GM13976 (cell line): Measurements from ENCODE around the gene ROPN1B.

Experiments
- DNase-seq: peaks from one replicate; pipeline ENCODE4 v3.0.0; 2012; ENCODE audit warnings: low spot score
- CTCF ChIP-seq: IDR thresholded peaks from 2 replicates; pipeline ENCODE4 v1.5.1; 2012; ENCODE audit warnings: borderline replicate concordance, mild to moderate bottlenecking; ENCODE audit not compliant: insufficient read depth; ENCODE audit errors: extremely low read depth, missing control alignments, control extremely low read depth
- in situ Hi-C: fragments of 300-500 bp; cut with MboI; formaldehyde crosslinking; loops from one replicate; pipeline ENCODE4 v1.12.0; 2022; ENCODE audit warnings: low sequenced_read_pairs, mixed read lengths, inconsistent platforms; ENCODE audit not compliant: unreplicated experiment

Gene ROPN1B

GRCh38 chr3:126018545-126018944, 49.6 kb downstream of the ROPN1B start:
- in situ Hi-C loops, result no loop called here
- TF ChIP-seq CTCF, result no peak
- DNase-seq, result no peak

DNA sequence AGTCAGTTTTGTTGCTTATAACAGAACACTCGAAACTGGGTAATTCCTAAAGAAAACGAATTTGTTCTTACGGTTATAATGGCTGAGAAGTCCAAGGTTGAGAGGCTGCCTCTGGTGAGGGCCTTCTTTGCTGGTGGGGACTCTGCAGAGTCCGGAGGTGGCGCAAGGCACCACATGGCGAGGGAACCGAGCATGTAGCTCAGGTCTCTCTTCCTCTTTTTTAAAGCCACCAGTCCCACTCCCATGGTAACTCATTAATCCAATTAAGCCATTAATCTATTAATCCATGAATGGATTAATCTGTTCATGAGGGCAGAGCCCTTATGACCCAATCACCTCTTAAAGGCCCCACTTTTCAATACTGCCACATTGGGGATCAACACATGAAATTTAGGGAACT, 50.0 kb downstream of the ROPN1B start:
- DNase-seq, result peak; percentile 5
- no peak for TF ChIP-seq CTCF
- in situ Hi-C loops, result no loop called here

DNA sequence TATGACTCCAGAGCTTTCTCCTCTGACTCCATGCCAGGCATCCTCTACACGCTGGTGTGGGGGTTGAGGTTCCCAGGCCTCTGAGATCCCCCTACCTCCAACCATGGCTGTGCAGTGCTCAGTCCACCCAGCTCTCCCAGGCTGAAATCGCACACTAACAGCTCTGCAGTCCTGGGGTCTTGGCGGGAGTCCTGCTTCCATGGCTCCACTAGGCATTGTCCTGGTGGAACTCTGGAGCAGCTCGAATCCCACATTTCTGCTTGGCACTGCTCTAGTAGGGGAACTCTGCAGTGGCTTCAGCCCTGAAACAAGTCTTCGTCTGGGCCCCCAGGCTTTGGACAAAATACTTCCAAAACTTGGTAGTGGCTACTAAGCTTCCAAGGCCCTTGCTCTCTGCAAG, 50.7 kb downstream of the ROPN1B start:
- no peak for TF ChIP-seq CTCF
- DNase-seq, result no peak
- in situ Hi-C loops, result no loop called here

GRCh38 chr3:126021224-126021623, 52.2 kb downstream of the ROPN1B start:
- in situ Hi-C loops, result no loop called here
- TF ChIP-seq CTCF, result no peak
- DNase-seq, result no peak

- DNase-seq, result no peak
- in situ Hi-C loops, result no loop called here
- TF ChIP-seq CTCF, result no peak
These were observed 52.7 kb downstream of the ROPN1B start for GRCh38 chr3:126021702-126022101.

DNA sequence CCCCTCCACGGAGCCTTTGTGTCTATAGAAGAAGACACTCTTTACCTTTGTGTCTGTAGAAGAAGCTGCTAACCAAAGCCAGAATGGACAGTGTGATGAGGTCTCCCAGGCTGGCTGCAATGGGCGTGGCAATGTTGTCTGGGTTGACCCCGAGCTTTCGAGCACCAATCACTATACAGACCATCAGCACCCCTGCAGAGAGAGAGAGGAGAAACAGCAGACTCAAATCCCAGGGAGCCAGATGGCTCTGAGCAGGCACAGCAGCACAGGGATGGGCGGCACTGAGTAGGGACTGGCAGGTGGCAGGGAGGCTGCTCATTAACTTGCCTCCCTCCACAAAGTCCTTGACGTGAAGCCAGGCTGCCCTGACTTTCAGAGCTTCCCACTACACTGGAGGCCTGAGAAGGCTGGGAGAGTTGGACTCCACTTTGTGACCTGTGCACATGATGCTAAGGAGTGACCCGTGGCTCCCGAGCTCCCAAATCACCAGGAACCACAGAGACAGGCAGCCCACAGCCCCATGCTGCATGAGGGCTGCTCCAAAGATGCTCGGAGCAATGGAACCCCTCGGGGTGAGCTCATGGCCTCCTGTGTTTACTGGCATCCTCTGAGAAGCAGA, 53.9 kb downstream of the ROPN1B start:
- no peak for TF ChIP-seq CTCF
- no peak for DNase-seq
- in situ Hi-C loops, result no loop called here
